NOMO-1 treated with dmso at 0.1 percent for 144 hours (cell line): Measurements from ENCODE around the gene TMEM208.

Experiments used
- DNase-seq: peaks from one replicate; lab custom pipeline; 2025; ENCODE audit not compliant: unreplicated experiment; lab: John Stamatoyannopoulos, UW

TMEM208 gene

DNA sequence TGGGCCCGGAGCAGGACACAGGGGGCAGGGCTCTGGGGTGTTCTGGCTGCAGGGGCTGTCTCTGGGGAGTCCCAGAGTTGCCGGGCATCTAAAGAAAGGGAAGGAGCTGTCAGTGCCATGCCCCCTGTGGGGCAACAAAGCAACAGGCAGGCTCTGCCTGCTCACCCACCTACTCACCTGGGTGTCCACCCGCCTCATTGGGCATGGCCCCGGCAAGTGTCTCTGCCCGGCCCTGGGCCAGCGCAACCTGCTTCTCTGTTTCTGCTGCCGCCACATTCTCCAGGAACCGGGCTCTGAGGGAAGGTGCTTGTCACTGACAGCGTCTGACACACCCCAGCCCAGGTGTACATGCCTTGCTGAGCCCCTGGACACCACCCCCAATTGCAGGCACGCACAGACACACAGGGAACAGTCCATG, 7.3 kb downstream of the TMEM208 start:
- DNase-seq: no peak

GRCh38 chr16:67235816-67236562, 9.1 kb downstream of the TMEM208 start:
- no peak for DNase-seq

GRCh38 chr16:67236563-67237395, 9.8 kb downstream of the TMEM208 start:
- DNase-seq: no peak

DNA sequence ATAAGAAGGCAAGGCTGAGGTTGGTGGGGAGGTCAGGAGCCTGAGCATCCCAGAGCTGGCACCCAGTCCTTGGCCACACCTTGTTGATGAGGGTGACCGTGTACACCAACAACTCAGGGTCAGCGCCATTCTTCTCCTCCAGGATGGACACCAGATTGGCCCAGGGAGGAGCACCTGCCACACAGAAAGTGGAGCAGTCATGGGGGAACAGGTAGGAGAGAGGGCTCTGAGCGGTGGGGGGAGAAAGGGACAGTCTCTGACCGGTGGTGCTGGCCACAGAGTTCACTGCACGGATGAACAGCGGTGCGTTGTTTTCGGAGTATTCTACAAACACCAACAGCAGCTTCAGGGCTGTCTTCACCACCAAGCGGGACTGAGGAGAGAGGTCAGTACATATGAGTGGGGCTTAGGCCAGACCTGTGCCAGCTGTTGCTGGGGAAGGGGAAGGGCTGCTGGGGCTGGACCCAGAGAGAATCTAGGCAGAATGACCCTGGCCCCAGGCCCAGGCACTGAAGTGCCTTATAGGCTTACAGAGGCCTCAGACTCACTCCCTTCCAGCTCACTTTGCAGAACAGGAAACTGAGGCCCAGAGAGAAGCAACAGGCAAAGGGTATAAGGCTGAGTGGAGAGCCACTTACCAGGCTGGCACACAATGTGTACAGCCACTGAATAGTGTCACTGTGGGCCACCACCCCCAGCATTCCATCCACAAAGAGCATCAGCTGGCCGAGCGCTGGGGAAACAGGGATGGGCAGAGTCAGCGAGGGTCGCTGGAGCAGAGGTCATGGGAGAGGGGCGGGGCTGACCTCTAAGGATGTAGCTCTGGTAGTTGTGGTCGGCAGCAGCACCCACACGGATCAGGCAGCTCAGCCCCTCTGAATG, 10.7 kb downstream of the TMEM208 start:
- no peak for DNase-seq

DNA sequence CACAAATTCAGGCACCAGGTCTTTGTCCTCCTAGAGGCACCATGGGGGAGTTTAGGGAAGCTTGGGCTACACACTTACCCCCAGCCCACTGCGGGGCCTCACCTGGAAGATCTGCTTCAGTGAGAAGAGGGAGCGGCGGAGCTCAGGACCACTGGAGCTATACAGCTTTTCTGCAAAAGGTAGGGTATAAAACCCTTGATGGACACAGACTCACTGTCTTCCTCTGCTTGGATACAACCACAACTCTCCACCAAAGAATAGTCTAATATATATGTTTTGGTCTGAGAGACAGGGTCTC, 11.3 kb downstream of the TMEM208 start:
- no peak for DNase-seq

DNA sequence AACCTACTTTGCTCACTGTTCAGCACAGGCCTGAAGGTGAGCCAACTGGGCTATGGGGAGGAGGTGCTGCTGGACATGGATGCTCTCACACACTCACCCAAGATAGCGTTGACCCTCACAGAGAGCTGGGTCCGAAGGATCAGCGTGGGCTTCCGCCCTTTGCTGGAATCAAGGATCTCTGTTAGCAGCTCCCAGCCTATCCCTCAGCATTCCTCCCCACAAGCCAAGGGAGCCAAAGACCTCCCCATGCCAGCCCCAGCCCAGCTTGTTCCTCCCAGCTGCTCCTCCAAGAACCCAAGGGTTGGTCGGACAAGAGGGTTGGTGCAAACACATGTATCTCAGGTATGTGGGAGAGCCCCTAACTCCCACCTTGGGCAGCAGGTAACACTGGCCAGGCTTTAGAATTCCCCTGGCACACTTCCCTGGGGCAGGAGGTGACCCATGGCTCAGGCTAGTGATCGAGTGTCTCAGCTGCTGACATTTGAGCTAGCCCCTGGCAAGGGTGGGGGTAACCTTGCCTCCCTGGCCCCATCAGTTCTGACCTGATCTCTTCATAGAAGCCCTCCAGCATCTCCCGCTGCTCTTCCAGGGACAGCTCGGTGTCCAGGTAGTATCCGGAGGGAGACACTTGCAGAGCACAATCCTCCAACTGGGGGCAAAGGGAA, 12.0 kb downstream of the TMEM208 start:
- DNase-seq: no peak

- DNase-seq: no peak
Observed at GRCh38 chr16:67240506-67240905, 13.6 kb downstream of the TMEM208 start.

- DNase-seq: no peak
Observed at GRCh38 chr16:67241008-67241900, 14.3 kb downstream of the TMEM208 start.

GRCh38 chr16:67242138-67242730, 15.3 kb downstream of the TMEM208 start:
- DNase-seq: no peak

- DNase-seq: no peak
Observed at GRCh38 chr16:67243481-67243880, 16.6 kb downstream of the TMEM208 start.

DNA sequence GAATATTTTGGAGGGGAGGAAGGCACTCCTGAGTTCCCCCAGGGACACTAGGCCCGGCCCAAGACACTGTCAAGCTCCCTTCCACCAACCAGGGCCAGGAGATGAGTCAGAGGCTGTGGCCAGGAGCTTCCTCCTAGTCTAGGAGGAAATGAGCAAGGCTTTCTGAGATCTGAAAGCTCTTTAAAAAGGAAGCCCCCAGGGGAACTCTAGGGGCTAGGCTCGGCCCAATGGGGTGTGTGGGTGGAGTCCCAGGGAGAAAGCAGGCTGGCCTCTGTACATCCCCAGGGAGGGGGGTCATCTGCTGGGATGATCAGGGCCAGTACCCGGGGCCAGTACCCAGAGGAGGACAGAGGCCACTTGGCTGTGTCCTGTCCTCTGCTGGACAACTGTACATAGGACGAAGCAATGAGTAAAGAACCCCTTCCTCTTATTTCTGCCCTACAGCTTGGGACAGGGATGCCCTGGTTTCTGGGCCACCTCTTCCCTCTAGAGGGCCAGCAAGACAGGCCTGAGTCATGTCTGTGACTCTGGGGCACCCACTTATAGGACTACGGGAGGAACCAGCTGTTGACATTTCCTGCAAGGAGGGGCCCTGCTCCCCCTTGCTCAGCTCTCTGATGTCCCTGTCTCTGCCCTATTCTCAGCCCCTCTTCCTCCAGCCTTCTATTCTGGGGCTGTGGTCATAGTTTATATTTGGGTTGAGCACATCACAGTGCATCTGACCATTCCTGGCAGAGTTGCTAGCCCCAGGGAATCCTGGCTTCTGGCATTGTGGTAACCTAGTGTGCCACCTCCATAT, 17.7 kb downstream of the TMEM208 start:
- peak; percentile 90 for DNase-seq

DNA sequence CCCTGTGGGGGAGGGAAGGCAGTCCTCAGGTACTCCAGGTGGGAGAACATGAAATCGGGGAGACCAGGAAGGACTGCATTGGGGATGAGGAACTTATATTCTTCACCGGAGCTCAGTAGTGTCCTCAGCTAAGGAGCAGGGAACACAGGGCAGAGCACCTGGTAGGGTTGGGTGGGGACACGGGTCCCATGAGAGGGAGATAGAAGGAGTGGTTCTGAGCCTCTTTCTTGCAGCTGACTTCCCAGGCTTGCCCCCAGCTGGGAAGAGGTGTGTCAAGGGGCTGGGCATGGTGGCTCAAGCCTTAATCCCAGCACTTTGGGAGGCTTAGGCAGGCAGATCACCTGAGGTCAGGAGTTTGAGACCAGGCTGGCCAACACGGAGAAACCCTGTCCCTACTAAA, 18.3 kb downstream of the TMEM208 start:
- DNase-seq: no peak

- DNase-seq: no peak
Observed at GRCh38 chr16:67245674-67246080, 18.7 kb downstream of the TMEM208 start.

DNA sequence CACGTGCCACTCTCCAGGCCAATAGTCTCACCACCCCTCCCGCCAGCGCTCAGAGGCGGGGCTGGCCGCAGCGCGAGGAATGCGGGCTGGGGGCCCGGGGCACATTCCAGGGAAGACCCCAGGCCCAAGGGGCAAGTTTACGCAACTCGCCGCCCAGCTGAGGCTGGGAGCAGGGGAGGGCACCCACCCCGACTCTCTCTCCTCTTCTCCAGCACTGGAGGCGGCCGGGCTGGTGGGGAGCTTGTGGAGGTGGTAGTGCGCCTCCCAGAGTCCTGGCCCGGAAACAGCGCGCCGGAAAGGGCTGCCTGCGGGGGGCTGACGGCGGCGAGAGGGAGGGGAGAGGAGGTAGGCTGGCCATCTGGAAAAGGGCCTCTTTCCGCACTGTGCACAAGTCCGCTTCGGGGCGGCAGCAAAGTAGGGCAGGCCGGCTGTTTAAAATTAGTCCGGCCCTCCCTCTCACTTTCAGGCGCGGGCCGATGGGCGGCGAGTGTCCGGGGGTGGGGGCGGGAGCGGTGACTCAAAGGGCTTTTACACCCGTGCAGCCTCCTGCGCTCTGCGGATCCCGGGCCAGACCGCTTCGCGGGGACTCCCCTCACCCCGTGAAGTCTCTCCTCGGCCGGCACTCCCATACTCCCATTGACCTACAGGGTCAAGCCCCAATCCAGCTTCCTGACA, 19.3 kb downstream of the TMEM208 start:
- DNase-seq: peak; percentile 33

- DNase-seq: no peak
Observed at GRCh38 chr16:67246756-67247191, 19.8 kb downstream of the TMEM208 start.

DNA sequence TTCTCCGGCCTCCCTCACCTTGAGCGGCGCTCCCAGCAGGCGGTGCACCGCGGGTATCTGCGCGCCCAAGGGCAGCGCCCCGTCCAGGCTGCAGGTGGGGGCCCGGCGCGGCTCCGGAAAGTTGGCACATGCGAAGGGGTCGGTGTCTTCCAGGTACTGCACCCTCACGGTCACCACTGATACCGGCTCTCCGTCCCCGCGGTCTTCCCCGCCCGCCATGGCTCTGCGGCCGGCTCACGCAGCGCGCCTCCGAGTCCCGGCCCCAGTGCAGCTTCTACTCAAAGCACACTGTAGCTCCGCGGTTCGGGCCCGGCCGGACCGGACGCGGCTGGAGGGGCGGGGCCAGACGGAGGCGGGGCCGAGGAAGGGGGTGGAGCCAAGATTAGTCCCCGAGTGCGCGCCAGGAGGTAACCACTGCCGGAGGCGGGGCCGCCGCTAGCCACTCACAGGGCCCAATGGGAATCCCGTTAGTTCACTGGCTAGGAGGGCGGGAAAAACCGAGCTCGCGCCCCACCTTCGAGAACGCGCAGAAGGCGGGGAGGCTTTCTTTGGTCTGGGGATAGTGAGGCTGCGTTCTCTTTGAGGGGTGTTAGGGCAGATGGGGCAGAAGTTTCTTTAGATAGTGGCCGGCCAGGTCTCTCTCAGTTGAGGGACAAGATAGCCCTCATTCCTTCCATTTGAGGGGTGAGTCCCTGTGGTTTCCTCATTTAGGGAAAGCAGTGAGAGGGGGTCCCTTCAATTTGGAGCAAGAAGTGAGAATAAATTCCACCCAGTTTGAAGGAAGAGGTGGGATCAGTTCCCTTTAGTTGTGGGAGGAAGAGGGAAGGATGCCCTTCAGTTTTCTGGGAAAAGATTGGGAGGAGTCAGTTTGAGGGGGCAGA, 20.5 kb downstream of the TMEM208 start, which contains the start of gene FHOD1:
TSS of gene FHOD1 (minus strand) at position 290 of the 881 bp plus-strand sequence. CDS start at position 219, 71 bp downstream.
- peak; percentile 93 for DNase-seq

- DNase-seq: no peak
Observed at GRCh38 chr16:67248073-67248400, 21.1 kb downstream of the TMEM208 start.
